ENCODE data around the gene PLEKHM1.
"Not testable (repeated sequence)": the region's sequence is repeated elsewhere in the genome, so short reads cannot be mapped to it uniquely, and the experiment has no call there.

DNA sequence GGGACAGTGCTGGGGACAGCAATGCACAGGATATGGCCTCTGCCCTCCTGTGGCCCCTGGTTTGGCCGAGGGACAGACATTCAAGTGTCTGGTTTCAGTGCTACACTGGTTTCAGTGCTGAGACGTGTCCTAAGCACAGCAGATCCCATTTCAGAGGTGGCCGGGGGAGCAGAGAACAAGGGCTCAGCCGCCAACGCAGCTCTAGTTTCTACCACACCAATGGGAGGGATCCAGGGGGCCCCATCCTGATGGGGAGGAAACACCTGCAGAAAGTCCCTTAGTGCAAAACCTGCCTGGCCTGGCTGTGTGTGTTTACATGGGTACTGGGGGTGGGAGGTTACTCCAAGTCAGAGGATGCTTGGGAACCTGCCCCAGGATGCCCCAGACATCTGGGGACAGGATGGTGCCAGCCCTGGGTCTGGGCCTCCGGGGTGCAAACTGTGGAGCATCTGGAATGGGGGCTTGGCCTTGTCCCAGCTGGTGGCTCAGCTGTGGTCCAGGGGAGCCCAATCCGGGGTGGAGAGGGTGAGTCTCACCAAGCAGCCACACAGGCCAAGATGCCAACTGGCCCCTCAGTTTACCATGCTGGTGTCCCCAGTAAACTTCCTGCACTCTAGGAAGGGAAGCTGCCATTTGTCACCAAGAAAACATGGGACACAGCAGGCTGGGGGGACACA, 49.5 kb downstream of the PLEKHM1 start:
- TF ChIP-seq, protein P1, sequence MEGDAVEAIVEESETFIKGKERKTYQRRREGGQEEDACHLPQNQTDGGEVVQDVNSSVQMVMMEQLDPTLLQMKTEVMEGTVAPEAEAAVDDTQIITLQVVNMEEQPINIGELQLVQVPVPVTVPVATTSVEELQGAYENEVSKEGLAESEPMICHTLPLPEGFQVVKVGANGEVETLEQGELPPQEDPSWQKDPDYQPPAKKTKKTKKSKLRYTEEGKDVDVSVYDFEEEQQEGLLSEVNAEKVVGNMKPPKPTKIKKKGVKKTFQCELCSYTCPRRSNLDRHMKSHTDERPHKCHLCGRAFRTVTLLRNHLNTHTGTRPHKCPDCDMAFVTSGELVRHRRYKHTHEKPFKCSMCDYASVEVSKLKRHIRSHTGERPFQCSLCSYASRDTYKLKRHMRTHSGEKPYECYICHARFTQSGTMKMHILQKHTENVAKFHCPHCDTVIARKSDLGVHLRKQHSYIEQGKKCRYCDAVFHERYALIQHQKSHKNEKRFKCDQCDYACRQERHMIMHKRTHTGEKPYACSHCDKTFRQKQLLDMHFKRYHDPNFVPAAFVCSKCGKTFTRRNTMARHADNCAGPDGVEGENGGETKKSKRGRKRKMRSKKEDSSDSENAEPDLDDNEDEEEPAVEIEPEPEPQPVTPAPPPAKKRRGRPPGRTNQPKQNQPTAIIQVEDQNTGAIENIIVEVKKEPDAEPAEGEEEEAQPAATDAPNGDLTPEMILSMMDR (IDR thresholded peaks at IDR 0.05) = not testable (repeated sequence)
- TF ChIP-seq POLR2AphosphoS5 (IDR thresholded peaks at IDR 0.05) = peak in 1 of 3 donors; percentile 8
